ENCODE results near the gene TIMP1. TPM values are rescaled to one million over a fixed set of nuclear protein-coding genes. Genes with fewer than 3 reads are reported as not detected.

Gene TIMP1
- total RNA-seq = 300 and 419 TPM in 2 replicates

GRCh38 chrX:47581731-47582647 lies at the start of gene TIMP1:
Gene TIMP1, plus strand, starts transcription at chrX:47582436. Its CDS starts 980 bp downstream, at chrX:47583416.

GRCh38 chrX:47560934-47561658 lies 21.1 kb upstream of the TIMP1 start, which contains the start of gene ARAF:
Gene ARAF, plus strand, starts transcription at chrX:47561205. Its CDS starts 1,763 bp downstream, at chrX:47562968.

GRCh38 chrX:47619486-47620302 lies 37.5 kb downstream of the TIMP1 start, which contains the start of gene SYN1:
Gene SYN1, minus strand, starts transcription at chrX:47619857. Its CDS starts 129 bp downstream, at chrX:47619728.

GRCh38 chrX:47629419-47630200 lies 47.4 kb downstream of the TIMP1 start, which contains the start of gene CFP:
Gene CFP, minus strand, starts transcription at chrX:47629930. Its CDS starts 86 bp downstream, at chrX:47629844.

Small RNAs within 50 kb of the gene (small RNA-seq; reads per million reads assigned to genes)
- not detected for gene MIR4769

Other genes starting within 250 kb of the TIMP1 start
- gene ZNF157, start 211.9 kb upstream of the TIMP1 start, total RNA-seq = 0.12 TPM in 1 of 2 replicates, not detected in the other
- gene ZNF41, start 99.2 kb upstream of the TIMP1 start, total RNA-seq = 9.4 and 10.1 TPM in 2 replicates
- 23.8 and 28.6 TPM in 2 replicates for gene ARAF, start 21.2 kb upstream of the TIMP1 start, total RNA-seq
- gene SYN1, start 37.4 kb downstream of the TIMP1 start, total RNA-seq = 0.12 TPM in 1 of 2 replicates, not detected in the other
- gene CFP, start 47.5 kb downstream of the TIMP1 start, total RNA-seq = 0.32 and 0.36 TPM in 2 replicates
- 33.8 and 35.0 TPM in 2 replicates for gene ELK1, start 68.1 kb downstream of the TIMP1 start, total RNA-seq
- gene UXT, start 76.7 kb downstream of the TIMP1 start, total RNA-seq = 55.8 and 74.7 TPM in 2 replicates

All from hair follicle dermal papilla cell (primary cell).